ENCODE measurements around the gene NLGN1.

The NLGN1 gene

GRCh38 chr3:174332391-174332790 is 934.8 kb downstream of the NLGN1 start:
- H3K9me3 ChIP-seq (ENCODE audit: control insufficient read depth, insufficient read depth, low read length) = no peaks in the 10 kb centered on the region
- H3K9ac ChIP-seq (ENCODE audit: low read depth, low read length) = no peak overlapping the region
- no peaks in the 10 kb centered on the region for H3K36me3 ChIP-seq (ENCODE audit: insufficient read depth, low read length)
- peaks cover 14% of the 10 kb centered on the region; the same call in 1 of the 2 replicates for H3K4me1 ChIP-seq (ENCODE audit: insufficient read depth, low read length)

GRCh38 chr3:174333640-174334039 is 936.1 kb downstream of the NLGN1 start:
- no peaks in the 10 kb centered on the region for H3K9me3 ChIP-seq (ENCODE audit: control insufficient read depth, insufficient read depth, low read length)
- H3K9ac ChIP-seq (ENCODE audit: low read depth, low read length) = no peak overlapping the region
- no peaks in the 10 kb centered on the region for H3K36me3 ChIP-seq (ENCODE audit: insufficient read depth, low read length)
- peaks cover 14% of the 10 kb centered on the region; the same call in 1 of the 2 replicates for H3K4me1 ChIP-seq (ENCODE audit: insufficient read depth, low read length)

- H3K9ac ChIP-seq (ENCODE audit: low read depth, low read length) = no peak overlapping the region
- H3K4me1 ChIP-seq (ENCODE audit: insufficient read depth, low read length) = peaks cover 14% of the 10 kb centered on the region; the same call in 1 of the 2 replicates
- no peaks in the 10 kb centered on the region for H3K9me3 ChIP-seq (ENCODE audit: control insufficient read depth, insufficient read depth, low read length)
- no peaks in the 10 kb centered on the region for H3K36me3 ChIP-seq (ENCODE audit: insufficient read depth, low read length)
Observed at GRCh38 chr3:174334111-174334510, 936.6 kb downstream of the NLGN1 start.

GRCh38 chr3:174335324-174335723 is 937.8 kb downstream of the NLGN1 start:
- peaks cover 14% of the 10 kb centered on the region; the same call in 1 of the 2 replicates for H3K4me1 ChIP-seq (ENCODE audit: insufficient read depth, low read length)
- H3K9me3 ChIP-seq (ENCODE audit: control insufficient read depth, insufficient read depth, low read length) = no peaks in the 10 kb centered on the region
- no peaks in the 10 kb centered on the region for H3K36me3 ChIP-seq (ENCODE audit: insufficient read depth, low read length)
- H3K9ac ChIP-seq (ENCODE audit: low read depth, low read length) = no peak overlapping the region

GRCh38 chr3:174335910-174336309 is 938.4 kb downstream of the NLGN1 start:
- H3K9me3 ChIP-seq (ENCODE audit: control insufficient read depth, insufficient read depth, low read length) = no peaks in the 10 kb centered on the region
- H3K9ac ChIP-seq (ENCODE audit: low read depth, low read length) = no peak overlapping the region
- H3K4me1 ChIP-seq (ENCODE audit: insufficient read depth, low read length) = peaks cover 13% of the 10 kb centered on the region; the same call in 1 of the 2 replicates
- H3K36me3 ChIP-seq (ENCODE audit: insufficient read depth, low read length) = no peaks in the 10 kb centered on the region
